Measurements from ENCODE around the gene ABHD5. TPM values are rescaled to one million over a fixed set of nuclear protein-coding genes. Genes with fewer than 3 reads are reported as not detected.

The ABHD5 gene
- polyA plus RNA-seq, 3 donors, result 19.0 to 26.2 (median 20.1) TPM

GRCh38 chr3:43752905-43753304 is 62.2 kb downstream of the ABHD5 start:
- no peak for DNase-seq

GRCh38 chr3:43753741-43754715 is 63.3 kb downstream of the ABHD5 start:
- DNase-seq, result no peak

- no peak for DNase-seq
These were observed 64.9 kb downstream of the ABHD5 start for GRCh38 chr3:43755516-43756200.

- DNase-seq, result no peak
These were observed 67.1 kb downstream of the ABHD5 start for GRCh38 chr3:43757666-43758321.

- no peak for DNase-seq
These were observed 68.0 kb downstream of the ABHD5 start for GRCh38 chr3:43758592-43759225.

GRCh38 chr3:43759297-43759782 is 68.6 kb downstream of the ABHD5 start:
- DNase-seq, result peak; percentile 4

- no peak for DNase-seq
These were observed 69.2 kb downstream of the ABHD5 start for GRCh38 chr3:43759938-43760337.

- DNase-seq, result no peak
These were observed 70.2 kb downstream of the ABHD5 start for GRCh38 chr3:43760938-43761337.

GRCh38 chr3:43762451-43762850 is 71.7 kb downstream of the ABHD5 start:
- DNase-seq, result no peak

GRCh38 chr3:43764056-43764455 is 73.3 kb downstream of the ABHD5 start:
- no peak for DNase-seq

- no peak for DNase-seq
These were observed 73.7 kb downstream of the ABHD5 start for GRCh38 chr3:43764471-43764870.

GRCh38 chr3:43765521-43765971 is 74.8 kb downstream of the ABHD5 start:
- peak; percentile 48 for DNase-seq

- no peak for DNase-seq
These were observed 76.1 kb downstream of the ABHD5 start for GRCh38 chr3:43766672-43767465.

GRCh38 chr3:43768381-43768973 is 77.7 kb downstream of the ABHD5 start:
- DNase-seq, result no peak

- peak; percentile 91 for DNase-seq
These were observed 78.6 kb downstream of the ABHD5 start for GRCh38 chr3:43769097-43769884.

- no peak for DNase-seq
These were observed 79.2 kb downstream of the ABHD5 start for GRCh38 chr3:43769885-43770425.

- no peak for DNase-seq
These were observed 79.8 kb downstream of the ABHD5 start for GRCh38 chr3:43770426-43771103.

GRCh38 chr3:43771610-43772009 is 80.9 kb downstream of the ABHD5 start:
- DNase-seq, result no peak
